NCI-H1092 treated with DMSO at 0.1 percent for 48 hours (cell line): ENCODE data around the gene CITED1.
A peak's percentile ranks its signal among the peaks of the same experiment; 100 is the strongest.

Experiments
- DNase-seq: peaks from one replicate; lab custom pipeline; 2025; lab: John Stamatoyannopoulos, UW

CITED1 gene

GRCh38 chrX:72270316-72270866 lies 35.3 kb downstream of the CITED1 start:
- no peak for DNase-seq

- DNase-seq = no peak
These were observed 36.0 kb downstream of the CITED1 start for GRCh38 chrX:72269671-72270251.

- DNase-seq = no peak
These were observed 36.9 kb downstream of the CITED1 start for GRCh38 chrX:72268597-72269365.

- DNase-seq = no peak
These were observed 40.5 kb downstream of the CITED1 start for GRCh38 chrX:72265263-72265662.

GRCh38 chrX:72262077-72262476 lies 43.6 kb downstream of the CITED1 start:
- peak; percentile 90 for DNase-seq

GRCh38 chrX:72260448-72260847 lies 45.3 kb downstream of the CITED1 start:
- no peak for DNase-seq

- no peak for DNase-seq
These were observed 47.5 kb downstream of the CITED1 start for GRCh38 chrX:72258174-72258573.

GRCh38 chrX:72255864-72256263 lies 49.9 kb downstream of the CITED1 start:
- DNase-seq = no peak

GRCh38 chrX:72255445-72255844 lies 50.3 kb downstream of the CITED1 start:
- DNase-seq = peak; percentile 92

GRCh38 chrX:72254816-72255215 lies 50.9 kb downstream of the CITED1 start:
- DNase-seq = peak; percentile 70

GRCh38 chrX:72253686-72254085 lies 52.0 kb downstream of the CITED1 start:
- DNase-seq = no peak
